Motor neuron (in vitro differentiated cells): ENCODE data around the gene FOXK2. TPM values are rescaled to one million over a fixed set of nuclear protein-coding genes. Genes with fewer than 3 reads are reported as not detected.

Experiments used
- ATAC-seq, 8 experiments: fragments of 200-7000 bp; cut with Tn5 transposase; replicated peaks in 6 of 8; 2 replicates each; pipeline ENCODE4 v1.8.0; 2021; ENCODE audit warnings: mild to moderate bottlenecking in 8 of 8, moderate library complexity in 8 of 8
- H3K27ac ChIP-seq, 2 donors: fragments of 250-450 bp; sonication (Bioruptor Pico); 2 replicates each; pipeline ENCODE4 v1.9.0; 2021; ENCODE audit warnings: antibody characterized with exemption in 2 of 2, mild to moderate bottlenecking in 2 of 2, moderate library complexity in 1 of 2
- H3K4me1 ChIP-seq, 2 donors: fragments of 250-450 bp; sonication (Bioruptor Pico); replicated peaks in 1 of 2; 2 replicates each; pipeline ENCODE4 v1.6.1; 2021; ENCODE audit warnings: antibody characterized with exemption in 2 of 2, mild to moderate bottlenecking in 2 of 2, moderate library complexity in 1 of 2
- H3K4me3 ChIP-seq, 5 donors: fragments of 250-450 bp; sonication (Bioruptor Pico); 2 replicates each; pipeline ENCODE4 v1.9.0; 2021; ENCODE audit warnings: antibody characterized with exemption in 5 of 5, mild to moderate bottlenecking in 5 of 5, moderate library complexity in 4 of 5
- WGBS, 10 experiments: fragments of 450-650 bp; shearing (Covaris generic); methylation state at CpG; one replicate each; pipeline ENCODE4 v1.0.0; 2022; 5-methylcytosine and 5-hydroxymethylcytosine counted together
- in situ Hi-C, 9 experiments: fragments of 400-800 bp; cut with MboI; loops; one replicate each; pipeline ENCODE4 v1.15.0; 2021; ENCODE audit warnings: low sequenced_read_pairs in 9 of 9, low pct_unique_long_range_greater_than_20kb in 2 of 9; ENCODE audit not compliant: unreplicated experiment in 9 of 9
- total RNA-seq, 8 experiments: library from RNA; unstranded; fragments of 300-600 nt; gene quantifications; 2 replicates each; pipeline versions ENCODE4 v1.2.3 to v1.2.4, GENCODE V29; 2022

FOXK2 gene
- 10 to 100 TPM; 27.6 to 63.7 (median 39.4) TPM for total RNA-seq

- WGBS, 10 experiments = 0 to 71% (median 36%) methylated on average over 1 to 16 of the region's 114 CpGs; no CpG with 5 or more reads in 2 of the 10 experiments
- H3K27ac ChIP-seq = peak within 1 kb of the TSS; percentile 94
- ATAC-seq = peak; percentile 95 to 99 (median 98)
- in situ Hi-C loops = no loop called here
- H3K4me3 ChIP-seq = peak within 1 kb of the TSS; percentile 50 to 87 (median 54)
- H3K4me1 ChIP-seq = peaks cover 8 to 10% of the 10 kb centered on the region in 2 donors
These were observed at the start of gene FOXK2 for GRCh38 chr17:82518826-82519810. Gene FOXK2 (plus strand): TSS chr17:82519732. CDS start chr17:82519889, 157 bp downstream.

- no peak overlapping the region for H3K4me3 ChIP-seq
- in situ Hi-C loops = no loop called here
- 80 to 100% (median 100%) methylated on average over 1 to 6 of the region's 7 CpGs for WGBS, 10 experiments
- no peak for ATAC-seq
- H3K4me1 ChIP-seq = no peaks in the 10 kb centered on the region
- H3K27ac ChIP-seq = no peak overlapping the region
These were observed 49.5 kb upstream of the FOXK2 start for GRCh38 chr17:82470065-82470464.

- WGBS, 10 experiments = 31 to 92% (median 86%) methylated on average over 4 to 11 of the region's 11 CpGs
- in situ Hi-C loops = no loop called here
- H3K4me1 ChIP-seq = no peaks in the 10 kb centered on the region
- ATAC-seq = no peak
- no peak overlapping the region for H3K27ac ChIP-seq
- no peak overlapping the region for H3K4me3 ChIP-seq
These were observed 45.1 kb upstream of the FOXK2 start for GRCh38 chr17:82474223-82475010.

GRCh38 chr17:82475458-82475857 lies 44.1 kb upstream of the FOXK2 start:
- Histone ChIP-seq H3K4me3 (no peak overlapping the region), H3K4me1 (no peaks in the 10 kb centered on the region), H3K27ac (no peak overlapping the region)
- in situ Hi-C loops = no loop called here
- 79 to 100% (median 98%) methylated on average over 1 to 5 of the region's 8 CpGs; no CpG with 5 or more reads in 2 of the 10 experiments for WGBS, 10 experiments
- no peak for ATAC-seq

- WGBS, 10 experiments = 60 to 100% (median 92%) methylated on average over 1 to 7 of the region's 8 CpGs; no CpG with 5 or more reads in 2 of the 10 experiments
These were observed 41.6 kb upstream of the FOXK2 start for GRCh38 chr17:82477934-82478333.

GRCh38 chr17:82479602-82480001 lies 39.9 kb upstream of the FOXK2 start:
- Histone ChIP-seq H3K4me1 (no peaks in the 10 kb centered on the region), H3K4me3 (no peak overlapping the region), H3K27ac (no peak overlapping the region)
- ATAC-seq = no peak
- in situ Hi-C loops = no loop called here
- 25 to 100% (median 87%) methylated on average over 1 to 5 of the region's 5 CpGs; no CpG with 5 or more reads in 2 of the 10 experiments for WGBS, 10 experiments

More at GRCh38 chr17:82477934-82478333, 41.6 kb upstream of the FOXK2 start:
- Histone ChIP-seq H3K27ac (no peak overlapping the region), H3K4me3 (no peak overlapping the region), H3K4me1 (no peaks in the 10 kb centered on the region)
- in situ Hi-C loops = no loop called here
- ATAC-seq = no peak

GRCh38 chr17:82480318-82480717 lies 39.2 kb upstream of the FOXK2 start:
- ATAC-seq = peak in 3 of 8 experiments; percentile 11 to 70 (median 46)
- in situ Hi-C loops = no loop called here
- WGBS, 10 experiments = 80 to 96% methylated on average over 1 to 5 of the region's 9 CpGs; no CpG with 5 or more reads in 8 of the 10 experiments

GRCh38 chr17:82483204-82483660 lies 36.3 kb upstream of the FOXK2 start:
- no peak for ATAC-seq
- H3K27ac ChIP-seq = no peak overlapping the region
- in situ Hi-C loops = no loop called here
- H3K4me3 ChIP-seq = no peak overlapping the region
- peaks cover 0 to 9% of the 10 kb centered on the region in 2 donors for H3K4me1 ChIP-seq
- 50 to 100% (median 89%) methylated on average over 1 to 5 of the region's 6 CpGs; no CpG with 5 or more reads in 3 of the 10 experiments for WGBS, 10 experiments

More at GRCh38 chr17:82480318-82480717, 39.2 kb upstream of the FOXK2 start:
- Histone ChIP-seq H3K4me1 (no peaks in the 10 kb centered on the region), H3K27ac (no peak overlapping the region), H3K4me3 (no peak overlapping the region)

GRCh38 chr17:82483836-82484235 lies 35.7 kb upstream of the FOXK2 start:
- WGBS, 10 experiments = 94 to 100% (median 100%) methylated on average over 2 to 5 of the region's 9 CpGs; no CpG with 5 or more reads in 5 of the 10 experiments
- in situ Hi-C loops = no loop called here
- ATAC-seq = no peak

GRCh38 chr17:82486231-82487094 lies 33.1 kb upstream of the FOXK2 start:
- ATAC-seq = peak in 7 of 8 experiments; percentile 9 to 69 (median 32)
- H3K27ac ChIP-seq = peak overlapping the region in 1 of 2 donors; percentile 61
- H3K4me1 ChIP-seq = peaks cover 0 to 11% of the 10 kb centered on the region in 2 donors
- WGBS, 10 experiments = 0 to 100% (median 61%) methylated on average over 1 to 6 of the region's 13 CpGs; no CpG with 5 or more reads in 3 of the 10 experiments
- no peak overlapping the region for H3K4me3 ChIP-seq
- in situ Hi-C loops = no loop called here

More at GRCh38 chr17:82483836-82484235, 35.7 kb upstream of the FOXK2 start:
- Histone ChIP-seq H3K27ac (no peak overlapping the region), H3K4me3 (no peak overlapping the region), H3K4me1 (peaks cover 0 to 9% of the 10 kb centered on the region in 2 donors)

GRCh38 chr17:82487910-82488309 lies 31.6 kb upstream of the FOXK2 start:
- H3K4me1 ChIP-seq = peaks cover 0 to 11% of the 10 kb centered on the region in 2 donors
- H3K4me3 ChIP-seq = no peak overlapping the region
- 0 to 100% (median 87%) methylated on average over 1 to 3 of the region's 14 CpGs; no CpG with 5 or more reads in 4 of the 10 experiments for WGBS, 10 experiments
- no peak for ATAC-seq
- in situ Hi-C loops = no loop called here
- no peak overlapping the region for H3K27ac ChIP-seq

- H3K4me1 ChIP-seq = peaks cover 0 to 11% of the 10 kb centered on the region in 2 donors
- in situ Hi-C loops = no loop called here
- peak; percentile 34 to 78 (median 69) for ATAC-seq
- no peak overlapping the region for H3K4me3 ChIP-seq
- WGBS, 10 experiments = 0 to 78% (median 20%) methylated on average over 1 to 7 of the region's 8 CpGs; no CpG with 5 or more reads in 3 of the 10 experiments
- no peak overlapping the region for H3K27ac ChIP-seq
These were observed 30.4 kb upstream of the FOXK2 start for GRCh38 chr17:82489117-82489516.
